Mucosa of rectum (tissue), 2 donors: ENCODE measurements around the gene CPSF4.

Experiments
- H3K27ac ChIP-seq, 2 donors: one replicate each; pipeline ENCODE4 v1.7.0; 2013; ENCODE audit warnings: inconsistent platforms in 2 of 2, low read depth in 2 of 2, low read length in 2 of 2
- H3K27me3 ChIP-seq, 2 donors: one replicate each; pipeline ENCODE4 v1.7.0; 2013; ENCODE audit warnings: low read length in 2 of 2; ENCODE audit not compliant: control insufficient read depth in 2 of 2, insufficient read depth in 2 of 2
- H3K36me3 ChIP-seq, 2 donors: one replicate each; pipeline ENCODE4 v1.7.0; 2013; ENCODE audit warnings: low read length in 2 of 2; ENCODE audit not compliant: control insufficient read depth in 2 of 2, insufficient read depth in 2 of 2
- H3K4me1 ChIP-seq, 2 donors: one replicate each; pipeline ENCODE4 v1.7.0; 2013; ENCODE audit warnings: low read length in 2 of 2, mild to moderate bottlenecking in 1 of 2; ENCODE audit not compliant: control insufficient read depth in 2 of 2, insufficient read depth in 2 of 2
- H3K4me3 ChIP-seq, 2 donors: one replicate each; pipeline ENCODE4 v1.7.0; 2013; ENCODE audit warnings: low read length in 2 of 2
- H3K9ac ChIP-seq, 2 donors: one replicate each; pipeline ENCODE4 v1.7.0; 2013; ENCODE audit warnings: low read length in 2 of 2, low read depth in 1 of 2, mild to moderate bottlenecking in 1 of 2
- H3K9me3 ChIP-seq, 2 donors: one replicate each; pipeline ENCODE4 v1.7.0; 2013; ENCODE audit warnings: low read length in 2 of 2; ENCODE audit not compliant: control insufficient read depth in 2 of 2
- donor health status: healthy.
- donor health status: Normal muscosa, but diverticular disease.

Gene CPSF4

DNA sequence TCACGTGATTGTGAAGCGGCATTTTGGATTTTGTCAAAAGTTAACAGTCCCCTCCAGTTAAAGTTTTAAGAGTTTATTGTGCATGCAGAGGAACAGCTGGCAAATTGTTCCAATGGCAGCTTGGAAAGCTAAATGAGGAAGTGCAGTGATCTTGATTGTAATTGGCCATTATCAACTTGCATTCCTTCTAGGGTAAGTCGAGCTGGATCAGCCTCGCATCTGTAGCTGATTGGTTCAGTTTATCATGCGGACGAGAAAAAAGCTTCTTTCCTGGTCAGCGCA lies 34.5 kb downstream of the CPSF4 start:
- H3K9ac ChIP-seq, result peak overlapping the region; percentile 74 to 91
- H3K27me3 ChIP-seq, result no peaks in the 10 kb centered on the region
- H3K36me3 ChIP-seq, result peaks cover 0 to 3% of the 10 kb centered on the region in 2 donors
- H3K27ac ChIP-seq, result peak overlapping the region; percentile 89 to 90
- peaks cover 9 to 11% of the 10 kb centered on the region in 2 donors for H3K4me1 ChIP-seq
- no peaks in the 10 kb centered on the region for H3K9me3 ChIP-seq
- H3K4me3 ChIP-seq, result peak overlapping the region; percentile 79 to 89

GRCh38 chr7:99476107-99476506 lies 37.4 kb downstream of the CPSF4 start:
- H3K27ac ChIP-seq, result no peak overlapping the region
- H3K4me3 ChIP-seq, result no peak overlapping the region
- H3K4me1 ChIP-seq, result peaks cover 9 to 14% of the 10 kb centered on the region in 2 donors
- no peak overlapping the region for H3K9ac ChIP-seq
- H3K9me3 ChIP-seq, result no peaks in the 10 kb centered on the region
- peaks cover 12 to 14% of the 10 kb centered on the region in 2 donors for H3K36me3 ChIP-seq
- no peaks in the 10 kb centered on the region for H3K27me3 ChIP-seq

DNA sequence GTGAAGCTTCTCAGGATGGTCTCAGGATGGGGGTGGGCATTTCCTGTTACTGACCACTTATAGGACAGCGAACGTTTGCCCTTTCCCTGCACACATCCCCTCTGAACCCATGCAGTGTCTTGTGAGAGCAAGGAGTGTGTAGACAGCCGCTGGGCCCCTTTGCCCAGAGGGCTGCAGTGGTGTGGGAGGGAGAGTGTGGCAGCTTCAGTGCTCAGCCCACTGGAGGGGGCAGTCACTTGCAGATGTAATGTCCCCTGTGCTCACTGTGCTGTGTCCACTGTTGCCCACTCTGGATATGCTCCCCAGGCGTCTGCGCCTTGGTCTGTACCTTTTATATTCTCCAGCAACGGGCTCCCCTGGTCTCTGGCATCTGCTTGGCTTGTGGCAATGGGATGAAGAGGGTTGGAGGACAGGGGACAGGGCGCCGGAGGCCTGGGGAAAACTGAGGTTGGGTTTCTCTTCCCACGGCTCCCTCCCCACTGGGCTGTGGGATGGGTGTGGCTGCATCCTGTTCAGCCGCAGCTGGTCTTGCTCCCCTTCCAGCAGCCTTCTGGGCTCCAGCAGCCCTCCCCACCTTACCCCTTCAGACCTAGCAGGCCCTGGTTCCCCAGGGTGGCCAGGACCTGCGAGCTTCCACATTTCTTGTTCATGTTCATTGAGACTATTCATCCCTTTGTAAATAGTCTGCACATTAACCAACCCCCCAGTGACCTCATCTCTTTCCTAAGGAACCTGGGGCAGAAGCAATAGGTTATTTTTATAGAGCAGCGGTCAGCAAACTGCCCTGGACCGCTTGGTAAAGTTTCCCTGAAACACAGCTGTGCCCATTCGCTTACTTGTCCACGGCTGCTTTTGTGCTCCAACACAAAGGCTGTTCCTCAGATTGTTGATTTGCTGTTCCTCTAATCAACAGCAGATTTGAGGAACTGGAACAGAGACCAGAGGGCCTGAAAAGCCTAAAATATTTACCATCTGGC lies 40.0 kb downstream of the CPSF4 start:
- peak overlapping the region; percentile 7 to 16 for H3K27ac ChIP-seq
- H3K27me3 ChIP-seq, result no peaks in the 10 kb centered on the region
- no peak overlapping the region for H3K4me3 ChIP-seq
- H3K9ac ChIP-seq, result no peak overlapping the region
- no peaks in the 10 kb centered on the region for H3K9me3 ChIP-seq
- H3K4me1 ChIP-seq, result peaks cover 3 to 6% of the 10 kb centered on the region in 2 donors
- peaks cover 14 to 16% of the 10 kb centered on the region in 2 donors for H3K36me3 ChIP-seq

GRCh38 chr7:99485094-99485493 lies 46.4 kb downstream of the CPSF4 start:
- Histone ChIP-seq H3K4me1 (no peaks in the 10 kb centered on the region), H3K9ac (no peak overlapping the region), H3K36me3 (peaks cover 3 to 29% of the 10 kb centered on the region in 2 donors), H3K9me3 (no peaks in the 10 kb centered on the region), H3K27ac (no peak overlapping the region), H3K4me3 (no peak overlapping the region), H3K27me3 (no peaks in the 10 kb centered on the region)

DNA sequence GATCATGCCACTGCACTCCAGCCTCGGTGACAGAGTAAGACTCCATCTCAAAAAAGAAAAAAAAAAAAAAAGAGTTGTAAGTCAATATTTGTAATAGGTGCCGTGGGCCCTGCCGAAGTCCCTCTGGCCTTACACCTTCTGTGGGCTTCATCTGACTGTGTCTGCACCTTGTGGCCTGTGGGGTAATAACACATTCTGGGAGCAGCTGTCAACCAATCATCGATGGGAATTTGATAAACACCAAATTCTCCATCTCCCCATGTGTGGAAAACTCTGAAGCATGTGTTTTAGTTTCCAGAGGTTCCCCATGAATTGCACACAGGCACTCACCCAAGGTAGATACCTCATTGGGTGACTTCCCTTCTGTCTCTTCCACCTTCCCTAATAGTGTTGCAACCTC lies 50.5 kb downstream of the CPSF4 start:
- H3K27ac ChIP-seq, result no peak overlapping the region
- no peak overlapping the region for H3K4me3 ChIP-seq
- H3K9ac ChIP-seq, result no peak overlapping the region
- H3K4me1 ChIP-seq, result no peaks in the 10 kb centered on the region
- H3K27me3 ChIP-seq, result no peaks in the 10 kb centered on the region
- peaks cover 14 to 37% of the 10 kb centered on the region in 2 donors for H3K36me3 ChIP-seq
- peaks cover 9% of the 10 kb centered on the region in 2 donors for H3K9me3 ChIP-seq

DNA sequence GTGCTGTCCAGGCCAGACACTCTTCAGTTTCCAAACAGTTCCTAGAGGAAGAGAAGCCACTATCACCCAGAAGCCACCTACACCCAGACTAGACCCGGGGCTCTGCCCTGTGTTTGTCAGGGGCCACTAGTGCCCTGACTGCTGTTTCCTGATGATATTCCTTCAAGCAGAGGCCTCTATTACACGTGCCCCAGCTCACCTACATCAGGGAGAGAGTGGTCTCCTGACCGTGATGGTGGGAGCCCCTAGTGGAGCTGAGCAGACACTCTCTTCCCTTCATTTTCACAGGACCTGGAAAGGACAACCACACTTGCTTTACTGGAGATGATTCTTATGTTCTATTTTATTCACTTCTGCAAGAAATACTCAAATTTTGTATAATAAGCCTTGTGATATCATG lies 52.1 kb downstream of the CPSF4 start:
- Histone ChIP-seq H3K27me3 (no peaks in the 10 kb centered on the region), H3K9ac (no peak overlapping the region), H3K36me3 (peaks cover 16 to 32% of the 10 kb centered on the region in 2 donors), H3K4me1 (no peaks in the 10 kb centered on the region), H3K27ac (no peak overlapping the region), H3K9me3 (peaks cover 10 to 11% of the 10 kb centered on the region in 2 donors), H3K4me3 (no peak overlapping the region)

- H3K9me3 ChIP-seq, result peaks cover 10 to 11% of the 10 kb centered on the region in 2 donors
- no peak overlapping the region for H3K4me3 ChIP-seq
- H3K27ac ChIP-seq, result no peak overlapping the region
- no peaks in the 10 kb centered on the region for H3K27me3 ChIP-seq
- H3K36me3 ChIP-seq, result peaks cover 21 to 33% of the 10 kb centered on the region in 2 donors
- H3K9ac ChIP-seq, result no peak overlapping the region
- H3K4me1 ChIP-seq, result peaks cover 10 to 12% of the 10 kb centered on the region in 2 donors
These were observed 55.1 kb downstream of the CPSF4 start for GRCh38 chr7:99493823-99494222.

DNA sequence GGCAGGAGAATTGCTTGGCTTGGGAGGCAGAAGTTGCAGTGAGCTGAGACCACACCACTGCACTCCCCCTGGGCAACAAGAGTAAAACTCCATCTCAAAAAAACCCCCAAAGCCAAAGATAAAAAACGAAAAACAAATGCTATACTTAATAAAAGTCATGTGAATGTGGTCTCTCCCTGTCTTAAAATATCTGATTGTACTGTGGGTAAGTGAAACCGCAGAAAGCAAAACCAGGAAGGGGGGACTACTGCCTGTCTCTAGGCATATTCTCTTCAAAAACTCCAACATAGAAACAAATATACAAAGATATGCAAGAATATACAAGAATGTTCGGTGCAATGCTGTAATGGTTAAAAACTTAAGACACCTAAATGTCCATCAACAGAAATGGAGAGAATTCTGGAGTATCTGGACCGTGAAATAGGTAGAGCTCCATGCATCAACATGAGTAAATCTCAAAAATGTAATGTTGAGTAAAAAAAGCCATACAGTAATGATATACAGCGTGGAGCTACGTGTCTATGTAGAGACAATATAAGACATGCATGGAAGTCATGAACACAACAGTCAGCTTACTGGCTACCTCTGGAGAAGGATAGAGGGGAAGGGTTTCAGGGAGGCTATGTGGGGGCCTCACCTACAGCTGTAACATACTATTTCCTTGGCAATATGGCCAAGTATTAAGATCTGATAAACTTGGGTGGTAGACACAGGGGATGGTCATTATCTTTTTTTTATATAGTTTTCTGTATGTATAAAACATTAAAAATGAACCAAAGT lies 59.2 kb downstream of the CPSF4 start:
- H3K9me3 ChIP-seq, result peaks cover 10% of the 10 kb centered on the region in 2 donors
- peaks cover 15 to 16% of the 10 kb centered on the region in 2 donors for H3K4me1 ChIP-seq
- peak overlapping the region; percentile 96 to 98 for H3K4me3 ChIP-seq
- H3K27ac ChIP-seq, result no peak overlapping the region
- no peaks in the 10 kb centered on the region for H3K27me3 ChIP-seq
- no peak overlapping the region for H3K9ac ChIP-seq
- H3K36me3 ChIP-seq, result peaks cover 18 to 24% of the 10 kb centered on the region in 2 donors

- Histone ChIP-seq H3K9me3 (peaks cover 7 to 9% of the 10 kb centered on the region in 2 donors), H3K36me3 (peaks cover 14 to 18% of the 10 kb centered on the region in 2 donors), H3K9ac (peak overlapping the region; percentile 63 to 97), H3K27me3 (no peaks in the 10 kb centered on the region), H3K4me1 (peaks cover 15 to 16% of the 10 kb centered on the region in 2 donors), H3K4me3 (peak overlapping the region; percentile 96 to 98), H3K27ac (no peak overlapping the region)
These were observed 59.8 kb downstream of the CPSF4 start for GRCh38 chr7:99498546-99498944.

GRCh38 chr7:99499371-99499720 lies 60.6 kb downstream of the CPSF4 start:
- Histone ChIP-seq H3K9me3 (peaks cover 0 to 1% of the 10 kb centered on the region in 2 donors), H3K9ac (peak overlapping the region; percentile 97 to 99), H3K36me3 (peaks cover 6 to 10% of the 10 kb centered on the region in 2 donors)

More at GRCh38 chr7:99499371-99499720, 60.6 kb downstream of the CPSF4 start:
- Histone ChIP-seq H3K27ac (peak overlapping the region; percentile 96 to 98), H3K4me1 (peaks cover 15 to 17% of the 10 kb centered on the region in 2 donors), H3K4me3 (peak overlapping the region; percentile 96 to 98), H3K27me3 (no peaks in the 10 kb centered on the region)
